Measurements from ENCODE around the gene TBX1. TPM values are rescaled to one million over a fixed set of nuclear protein-coding genes. Genes with fewer than 3 reads are reported as not detected.

TBX1 gene
- 42.6 and 43.5 TPM in 2 replicates for total RNA-seq
- 49.6 TPM for polyA plus RNA-seq (2012)

DNA sequence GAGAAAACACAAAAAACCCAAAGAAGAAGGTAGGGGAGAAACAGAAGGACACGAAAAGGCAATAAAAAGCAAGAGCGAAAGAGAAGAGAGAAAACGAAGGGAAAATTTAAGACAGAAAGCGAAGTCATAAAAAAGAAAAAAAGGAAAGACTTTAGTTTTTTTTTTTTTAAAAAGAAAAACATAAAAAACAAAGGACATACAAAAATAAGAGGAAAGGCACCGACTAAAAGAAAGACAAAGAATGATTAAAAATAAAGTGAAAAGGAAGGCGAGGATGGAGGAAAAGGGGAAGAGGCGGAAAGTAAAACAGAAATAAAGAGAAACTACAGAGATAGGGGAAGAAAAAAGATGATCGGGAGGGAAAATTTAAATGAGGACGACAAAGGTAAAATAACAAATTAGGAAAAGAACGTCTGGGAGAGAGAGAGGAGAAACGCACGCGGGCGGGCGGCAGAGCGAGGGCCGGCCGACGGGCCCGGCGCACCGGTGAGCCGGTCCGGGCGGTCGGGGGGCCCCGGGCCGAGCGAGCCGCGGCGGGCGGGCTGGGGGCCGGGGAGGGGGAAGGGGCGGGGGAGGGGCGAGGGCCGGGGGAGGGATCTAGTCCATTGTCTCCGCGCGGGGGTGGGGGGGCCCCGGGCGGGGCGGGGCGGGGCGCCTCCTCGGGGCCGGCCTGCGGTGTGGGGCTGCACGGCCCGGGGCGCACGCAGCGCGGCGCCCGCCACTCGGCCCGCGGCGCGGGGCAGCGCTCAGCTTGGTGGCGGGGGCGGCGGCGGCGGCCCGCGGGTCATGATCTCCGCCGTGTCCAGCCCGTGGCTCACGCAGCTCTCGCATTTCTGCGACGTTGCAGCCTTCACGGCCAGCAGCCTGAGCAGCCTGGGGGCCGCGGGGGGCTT is at the start of gene TBX1:
Gene TBX1 (plus strand): TSS at position 721 of the 893 bp plus-strand sequence. CDS start 66 bp downstream, at position 787.
- peak; percentile 37 for DNase-seq (ENCODE audit: low read depth)

DNA sequence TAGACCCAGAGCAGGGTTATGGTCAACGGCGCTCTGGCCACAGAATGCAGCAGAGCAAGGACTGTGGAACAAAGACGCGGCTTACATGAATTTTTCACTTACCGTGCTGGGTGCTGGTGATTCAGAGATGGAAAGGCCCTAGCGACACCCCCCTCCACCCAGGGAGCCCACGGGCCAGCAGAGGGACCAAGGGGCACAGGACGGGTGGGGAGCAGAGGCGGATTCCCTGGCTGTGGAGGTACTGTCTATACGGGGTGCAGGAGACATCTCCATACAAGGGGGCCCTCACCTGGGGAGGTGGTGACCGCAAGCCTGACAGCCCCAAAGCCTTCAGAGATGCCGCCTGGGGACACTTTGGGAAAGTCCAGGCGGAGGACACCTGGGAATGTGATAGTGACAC is 47.3 kb upstream of the TBX1 start:
- DNase-seq (ENCODE audit: low read depth), result no peak

DNA sequence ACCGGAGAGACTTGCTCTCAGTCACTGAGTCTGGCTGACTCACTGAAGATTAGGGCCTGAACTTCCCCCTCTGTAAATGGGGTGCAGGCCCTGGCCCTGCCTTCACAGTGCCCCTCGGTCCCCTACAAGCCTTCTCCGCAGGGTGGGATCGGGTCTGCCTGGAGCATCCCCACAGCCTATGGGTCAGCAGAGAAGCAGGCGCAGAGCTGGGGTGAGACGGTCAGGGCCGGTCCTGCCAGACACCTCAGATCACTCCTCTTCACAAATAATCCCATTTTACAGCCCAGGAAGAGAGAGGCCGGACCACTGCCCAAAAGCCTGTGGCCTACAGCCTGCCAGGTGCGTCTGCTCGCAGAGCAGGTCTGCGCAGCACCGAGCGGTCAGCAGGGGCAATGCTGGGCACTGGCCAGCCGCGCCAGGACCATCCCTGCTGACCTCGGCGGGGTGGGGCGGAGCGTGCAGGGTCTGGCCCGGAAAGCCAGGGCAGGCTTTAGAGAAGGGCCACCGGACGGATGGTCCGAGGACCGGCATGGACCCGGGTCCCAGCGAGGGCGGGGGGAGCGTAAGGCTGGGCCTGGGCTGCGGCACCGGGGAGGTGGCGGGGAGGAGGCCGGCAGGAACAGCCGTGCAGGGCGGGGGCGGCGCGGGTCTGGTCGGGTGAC is 46.8 kb upstream of the TBX1 start:
- peak; percentile 34 for DNase-seq (ENCODE audit: low read depth)

DNA sequence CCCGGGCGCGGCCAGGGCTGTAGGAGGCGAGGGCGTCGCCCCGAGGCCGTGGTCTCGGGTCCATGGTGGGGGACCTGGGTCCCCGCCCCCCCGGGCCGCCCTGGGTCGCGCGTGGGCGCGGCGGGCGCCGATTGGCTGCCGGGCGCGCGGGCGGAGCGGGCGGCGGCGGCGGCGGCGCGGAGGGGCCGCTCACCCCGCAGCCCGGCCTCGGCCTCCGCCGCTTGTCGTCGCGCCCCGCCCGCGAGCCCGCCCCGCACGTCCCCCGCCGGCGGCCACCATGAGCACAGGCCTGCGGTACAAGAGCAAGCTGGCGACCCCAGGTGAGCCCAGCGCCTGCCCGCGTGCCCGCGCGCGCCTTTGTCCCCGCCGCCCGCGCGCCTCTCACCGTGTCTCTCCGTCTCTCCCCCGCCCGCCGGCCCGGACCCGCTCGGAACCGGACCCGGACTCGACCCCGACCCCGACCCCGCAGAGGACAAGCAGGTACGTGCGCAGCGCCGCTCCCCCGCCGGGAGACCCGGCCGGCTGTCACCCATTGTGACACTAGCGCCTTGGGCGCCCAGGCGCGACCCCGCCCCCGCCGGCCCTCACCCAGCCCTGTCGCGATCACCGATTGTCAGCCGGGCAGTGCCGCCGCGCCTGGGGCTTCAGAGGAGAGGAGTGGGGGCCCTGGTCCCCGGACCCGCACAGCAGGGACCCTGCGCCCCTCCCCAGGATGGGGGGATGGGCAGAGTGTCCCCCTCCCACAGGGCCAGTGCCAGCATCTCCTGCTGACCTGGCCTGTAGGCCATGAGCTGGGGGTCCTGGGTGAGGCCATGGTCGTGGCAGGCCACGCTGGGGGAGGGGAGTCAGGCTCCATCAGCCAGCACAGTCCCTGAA is 46.0 kb upstream of the TBX1 start, which contains the start of gene SEPTIN5:
Gene SEPTIN5 (plus strand): TSS at position 192 of the 876 bp plus-strand sequence. CDS start 86 bp downstream, at position 278.
- no peak for DNase-seq (ENCODE audit: low read depth)

DNA sequence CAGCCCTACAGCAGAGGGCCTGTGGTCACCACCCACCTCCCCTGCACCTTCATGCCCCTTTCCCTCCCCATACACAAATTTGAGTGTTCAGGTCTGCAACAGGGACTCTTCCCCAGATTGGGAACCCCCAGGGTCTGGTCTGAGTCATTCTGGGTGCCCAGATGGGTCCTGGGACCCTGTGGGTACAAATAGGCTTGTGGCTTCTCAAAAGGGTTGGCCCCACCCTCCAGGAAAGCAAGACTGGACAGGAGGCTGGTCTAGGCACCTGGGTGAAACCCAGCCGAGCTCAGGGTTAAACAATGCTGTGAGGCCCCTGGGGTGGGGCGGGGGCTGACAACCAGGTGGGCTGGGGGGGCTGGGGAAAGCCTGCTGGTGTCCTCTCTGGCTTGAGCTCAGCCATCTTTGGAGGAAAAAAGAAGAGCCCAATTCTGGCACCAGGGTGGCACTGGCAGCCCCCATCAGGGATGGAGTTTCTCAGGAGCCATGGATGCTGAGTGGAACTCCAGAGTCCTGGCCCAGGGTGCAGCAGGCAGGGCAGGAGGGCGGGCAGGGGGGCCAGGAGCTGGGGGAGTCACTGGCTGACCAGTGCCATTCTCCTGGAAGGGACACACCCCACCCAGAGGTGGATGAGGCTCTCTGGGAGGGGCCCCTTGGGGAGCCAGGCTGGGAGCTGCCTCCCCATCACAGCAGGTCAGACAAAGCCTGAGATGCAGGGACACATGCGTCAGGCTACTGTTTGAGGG is 45.2 kb upstream of the TBX1 start:
- DNase-seq (ENCODE audit: low read depth), result no peak

DNA sequence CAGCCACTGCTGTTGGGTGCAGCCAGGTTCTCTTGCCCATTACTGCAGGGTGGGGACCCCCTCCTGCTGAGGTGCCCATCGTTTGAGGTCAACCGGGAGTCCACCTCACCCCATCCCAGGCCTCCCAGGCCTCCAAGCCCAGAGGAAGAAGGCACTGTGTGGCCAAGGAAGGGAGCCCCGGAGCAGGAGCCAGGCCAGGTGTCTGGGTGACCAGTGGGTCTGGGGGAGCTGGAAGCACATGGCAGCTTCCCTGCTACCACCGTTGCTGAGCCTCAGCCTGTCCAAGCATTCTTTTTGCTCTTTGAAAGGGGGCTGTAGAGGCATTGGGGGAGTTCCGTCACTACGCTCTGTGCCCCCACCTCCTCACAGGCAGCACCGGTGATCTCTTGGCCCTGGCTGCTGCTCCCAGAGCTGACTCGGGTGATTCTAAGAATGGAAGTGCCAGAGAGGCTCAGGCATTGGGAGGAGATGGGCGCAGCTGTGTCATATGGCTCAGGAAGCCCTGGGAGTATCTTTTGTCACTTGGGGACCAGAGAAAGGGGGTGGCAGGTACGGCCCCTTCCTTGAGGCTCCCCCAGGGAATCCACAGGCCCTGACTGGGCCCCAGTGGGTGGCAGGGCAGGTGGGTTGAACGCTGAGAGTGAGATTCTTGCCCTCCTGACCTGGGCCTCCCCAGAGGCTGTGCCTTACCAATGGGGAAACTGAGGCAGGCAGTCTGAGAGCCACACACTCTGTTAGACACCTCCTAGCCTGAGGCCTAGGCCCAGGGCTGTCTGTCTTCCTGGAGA is 44.3 kb upstream of the TBX1 start:
- peak; percentile 40 for DNase-seq (ENCODE audit: low read depth)

DNA sequence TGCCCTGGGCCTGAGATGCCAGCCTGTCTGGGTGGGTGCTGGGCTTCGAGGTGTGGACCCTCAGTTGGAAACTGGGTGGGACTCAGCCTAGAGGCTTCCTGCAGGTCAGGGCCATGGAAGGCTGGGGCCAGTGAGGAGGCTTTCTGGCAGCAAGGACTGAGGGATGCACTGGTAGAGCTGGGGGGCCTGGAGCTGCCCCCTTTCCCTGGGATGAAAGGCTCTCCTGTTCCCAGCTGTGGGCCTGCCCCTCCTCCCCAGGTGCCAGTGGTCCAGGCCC is 43.8 kb upstream of the TBX1 start:
- no peak for DNase-seq (ENCODE audit: low read depth)

DNA sequence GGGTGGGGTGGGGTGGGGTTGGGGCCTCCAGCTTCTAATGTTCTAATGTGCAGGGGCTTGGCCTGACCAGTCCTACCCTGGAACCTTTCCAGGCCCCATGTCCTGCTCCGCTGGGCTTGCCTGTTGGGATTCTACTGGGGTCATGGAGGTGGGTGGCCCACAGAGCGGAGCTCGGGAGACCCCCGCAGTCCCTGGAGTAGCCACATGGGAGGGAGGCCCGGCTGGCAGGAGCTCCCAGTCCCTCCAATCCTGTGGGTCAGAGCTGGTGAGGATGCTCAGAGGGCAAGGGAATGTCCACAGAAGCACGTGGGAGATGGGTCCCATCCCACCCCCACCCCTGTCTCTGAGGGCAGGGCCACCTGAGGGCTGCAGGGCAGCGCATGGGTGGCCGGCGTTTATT is 43.4 kb upstream of the TBX1 start:
- no peak for DNase-seq (ENCODE audit: low read depth)

DNA sequence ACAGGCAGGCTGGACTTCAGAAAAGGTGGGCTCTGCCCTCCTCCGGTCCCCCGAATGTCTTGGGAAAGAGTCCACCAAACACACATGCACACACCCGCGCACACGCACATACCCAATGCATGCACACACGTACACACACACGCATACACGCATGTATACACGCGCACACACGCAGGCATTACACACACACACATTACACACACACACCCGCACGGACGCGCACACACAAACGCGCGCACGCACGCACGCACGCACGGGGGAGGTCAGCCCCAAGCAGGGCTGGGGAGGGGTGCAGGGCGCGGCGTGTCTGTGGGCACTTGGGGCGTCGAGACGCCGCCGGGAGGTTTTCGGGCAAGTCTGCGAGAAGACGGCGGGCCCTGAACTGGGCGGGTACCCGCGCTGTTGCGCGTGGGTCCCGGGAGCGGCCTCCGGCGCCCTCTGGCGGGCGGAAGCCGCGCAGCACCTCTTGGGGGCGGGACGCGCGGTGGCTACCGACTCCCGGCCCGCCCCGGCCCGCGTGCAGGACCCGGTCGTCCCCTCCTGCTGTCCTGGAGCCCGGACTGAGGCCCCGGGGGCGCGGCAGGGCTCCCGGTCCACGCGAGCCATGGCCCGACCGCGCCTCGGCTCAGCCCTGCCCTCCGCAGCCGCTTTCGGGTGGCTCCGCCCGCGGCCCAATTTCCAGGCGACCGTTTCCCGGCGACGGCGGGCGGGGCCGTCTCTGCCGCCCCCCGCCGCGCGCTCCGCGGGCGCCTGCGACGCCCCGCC is 42.7 kb upstream of the TBX1 start:
- peak; percentile 74 for DNase-seq (ENCODE audit: low read depth)

DNA sequence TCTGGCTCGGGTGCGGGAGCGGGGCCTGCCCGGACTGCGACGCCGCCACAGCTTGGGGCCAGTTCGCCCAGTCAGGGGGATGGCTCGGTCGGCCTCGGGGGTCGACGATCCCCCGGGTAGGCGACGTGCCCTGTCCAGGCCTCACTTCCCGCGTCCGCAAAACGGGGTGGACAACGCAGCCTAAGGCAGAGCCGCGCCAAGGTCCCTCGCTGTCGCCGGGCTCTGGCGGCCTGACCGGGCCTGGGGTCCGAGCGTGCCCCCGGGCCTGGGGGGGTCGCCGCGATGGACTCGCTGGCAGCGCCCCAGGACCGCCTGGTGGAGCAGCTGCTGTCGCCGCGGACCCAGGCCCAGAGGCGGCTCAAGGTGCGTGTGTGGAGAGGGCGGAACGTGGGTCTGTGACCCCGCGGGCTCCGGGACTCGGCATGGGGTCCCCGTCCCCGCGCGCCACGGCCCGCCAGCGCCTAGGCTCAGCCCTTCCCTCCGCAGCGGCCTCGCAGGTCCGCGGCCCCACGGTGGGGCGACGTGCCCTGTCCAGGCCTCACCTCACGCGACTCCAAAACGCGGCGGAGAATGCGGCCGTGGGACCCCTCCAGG is 42.0 kb upstream of the TBX1 start:
- no peak for DNase-seq (ENCODE audit: low read depth)

DNA sequence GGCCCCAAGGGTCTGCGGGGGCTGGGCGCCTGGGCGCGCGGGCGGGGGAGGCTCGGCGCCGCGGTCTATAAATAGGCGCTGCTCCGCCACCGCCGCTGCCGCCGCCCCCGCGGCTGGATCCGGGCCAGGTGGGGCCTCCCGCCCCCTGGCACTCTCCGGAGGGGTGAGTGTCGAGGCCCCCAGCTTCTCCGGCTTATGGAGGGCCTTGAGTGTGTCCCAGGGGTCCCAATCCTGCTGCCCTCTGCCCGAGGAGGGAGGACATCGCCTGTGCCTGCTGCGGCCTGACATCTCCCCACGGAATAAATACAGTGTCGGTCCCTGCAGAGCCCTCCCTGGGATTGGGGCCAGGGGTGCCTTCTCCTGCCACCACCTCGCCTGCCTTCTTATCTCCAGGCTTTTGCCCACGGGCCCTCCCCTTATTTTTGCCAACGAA is 41.5 kb upstream of the TBX1 start:
- DNase-seq (ENCODE audit: low read depth), result no peak

DNA sequence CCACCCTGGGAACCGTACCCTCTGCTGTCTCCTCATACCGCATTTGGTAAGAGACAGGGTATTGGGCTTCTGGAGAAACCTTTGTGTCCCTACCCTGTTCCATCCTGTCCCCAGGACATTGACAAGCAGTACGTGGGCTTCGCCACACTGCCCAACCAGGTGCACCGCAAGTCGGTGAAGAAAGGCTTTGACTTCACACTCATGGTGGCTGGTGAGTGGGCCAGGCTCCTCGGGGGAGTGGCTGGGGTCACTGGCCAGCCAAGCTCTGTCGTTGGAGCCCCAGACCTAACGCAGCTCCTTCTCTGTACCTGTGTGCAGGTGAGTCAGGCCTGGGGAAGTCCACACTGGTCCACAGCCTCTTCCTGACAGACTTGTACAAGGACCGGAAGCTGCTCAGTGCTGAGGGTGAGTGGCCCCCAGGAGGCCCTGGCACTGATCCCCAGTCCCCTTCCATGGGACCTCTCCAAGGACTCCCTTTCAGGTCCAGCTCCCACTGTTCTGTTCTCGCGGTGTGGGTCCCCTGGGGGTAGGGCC is 41.0 kb upstream of the TBX1 start:
- no peak for DNase-seq (ENCODE audit: low read depth)

DNA sequence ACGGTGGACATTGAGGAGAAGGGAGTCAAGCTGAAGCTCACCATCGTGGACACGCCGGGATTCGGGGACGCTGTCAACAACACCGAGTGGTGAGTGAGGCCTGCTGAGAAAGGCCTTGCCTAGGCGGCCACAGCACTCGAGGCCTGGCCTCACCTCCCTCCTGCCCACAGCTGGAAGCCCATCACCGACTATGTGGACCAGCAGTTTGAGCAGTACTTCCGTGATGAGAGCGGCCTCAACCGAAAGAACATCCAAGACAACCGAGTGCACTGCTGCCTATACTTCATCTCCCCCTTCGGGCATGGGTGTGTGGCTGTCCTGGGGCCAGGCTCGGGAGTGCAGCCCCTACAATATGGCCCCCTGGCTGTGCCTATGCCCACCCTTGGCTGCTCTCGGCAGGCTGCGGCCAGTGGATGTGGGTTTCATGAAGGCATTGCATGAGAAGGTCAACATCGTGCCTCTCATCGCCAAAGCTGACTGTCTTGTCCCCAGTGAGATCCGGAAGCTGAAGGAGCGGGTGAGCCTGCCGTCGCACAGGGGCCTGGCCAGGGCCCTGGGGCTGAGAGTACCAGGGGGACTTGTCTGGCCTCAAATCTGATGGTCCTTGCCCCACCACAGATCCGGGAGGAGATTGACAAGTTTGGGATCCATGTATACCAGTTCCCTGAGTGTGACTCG is 40.3 kb upstream of the TBX1 start:
- DNase-seq (ENCODE audit: low read depth), result no peak

DNA sequence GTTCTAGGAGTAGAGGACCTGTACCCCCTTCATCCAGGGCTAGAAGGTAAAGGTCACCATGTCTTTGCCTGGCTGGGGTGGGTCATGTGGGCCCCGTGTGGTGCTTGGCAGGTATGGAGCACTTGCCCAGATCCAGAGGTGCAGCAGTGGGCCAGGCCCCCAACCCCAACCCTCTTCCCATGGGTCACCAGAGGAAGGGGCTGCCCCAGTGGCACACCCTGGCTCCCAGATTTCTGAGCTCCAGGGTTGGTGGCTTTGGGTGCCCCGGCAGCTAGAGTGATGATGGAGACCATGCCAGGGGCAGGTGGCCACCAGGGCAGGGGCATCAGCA is 39.6 kb upstream of the TBX1 start:
- DNase-seq (ENCODE audit: low read depth), result no peak

DNA sequence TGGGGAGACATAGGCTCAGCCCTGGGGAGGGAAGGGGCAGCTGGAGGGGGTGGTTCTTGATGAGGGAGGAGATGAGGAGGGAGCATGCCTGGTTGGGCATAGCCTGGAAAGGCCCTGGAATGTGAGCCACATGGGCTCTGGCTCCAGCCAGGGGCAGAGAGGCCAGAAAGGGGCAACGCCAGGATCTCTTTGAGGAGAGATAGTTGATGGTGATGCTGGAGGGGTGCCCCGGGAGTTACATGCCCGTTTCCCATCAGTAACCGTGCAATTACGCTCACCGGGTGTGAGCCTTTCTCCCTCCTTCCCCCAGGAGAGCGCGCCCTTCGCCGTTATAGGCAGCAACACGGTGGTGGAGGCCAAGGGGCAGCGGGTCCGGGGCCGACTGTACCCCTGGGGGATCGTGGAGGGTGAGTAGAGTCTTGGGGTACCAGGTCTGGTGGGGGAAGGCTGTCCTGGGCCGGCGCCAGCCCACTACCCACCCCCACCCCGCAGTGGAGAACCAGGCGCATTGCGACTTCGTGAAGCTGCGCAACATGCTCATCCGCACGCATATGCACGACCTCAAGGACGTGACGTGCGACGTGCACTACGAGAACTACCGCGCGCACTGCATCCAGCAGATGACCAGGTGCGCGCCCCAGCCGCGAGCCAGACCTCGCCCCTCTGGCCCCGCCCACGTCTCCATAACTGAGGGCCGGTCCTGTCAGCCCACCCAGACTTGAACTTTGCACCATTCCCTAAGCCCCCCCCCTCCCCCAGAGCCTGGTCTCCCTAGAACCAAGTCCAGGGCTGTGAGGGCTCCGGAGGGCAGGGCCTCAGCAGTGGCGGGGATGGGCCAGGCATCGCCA is 39.0 kb upstream of the TBX1 start:
- no peak for DNase-seq (ENCODE audit: low read depth)

DNA sequence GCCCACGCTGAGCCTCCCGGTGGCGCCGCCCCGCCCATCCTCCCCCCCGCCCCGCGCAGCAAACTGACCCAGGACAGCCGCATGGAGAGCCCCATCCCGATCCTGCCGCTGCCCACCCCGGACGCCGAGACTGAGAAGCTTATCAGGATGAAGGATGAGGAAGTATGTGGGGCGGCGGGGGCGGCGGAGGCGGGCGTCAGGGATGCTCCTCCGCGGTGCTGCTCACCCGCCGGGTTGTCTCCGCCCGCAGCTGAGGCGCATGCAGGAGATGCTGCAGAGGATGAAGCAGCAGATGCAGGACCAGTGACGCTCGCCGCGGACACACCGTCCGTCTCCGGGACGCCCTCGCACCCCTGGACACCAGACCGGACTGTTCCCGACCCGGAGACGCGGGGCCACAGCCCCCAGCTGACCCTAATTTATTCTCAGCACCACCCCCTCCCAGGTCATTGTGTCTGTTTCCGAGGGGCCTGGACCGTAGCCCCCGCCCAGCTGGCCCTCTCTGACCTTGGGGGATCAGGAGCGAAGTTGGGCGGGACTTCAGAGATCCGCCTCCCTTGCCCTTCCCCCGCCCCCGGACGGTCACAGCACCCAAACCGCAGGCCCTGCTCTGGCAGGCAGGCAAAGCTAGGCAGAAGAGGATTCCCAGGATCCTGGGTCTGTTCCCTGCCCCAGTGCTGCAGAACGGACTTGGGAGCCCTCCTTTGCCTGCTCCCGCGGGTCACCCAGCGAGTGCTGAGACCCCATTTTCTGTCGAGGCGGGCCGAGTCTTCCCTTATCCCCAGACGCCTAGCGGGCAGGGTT is 38.2 kb upstream of the TBX1 start:
- no peak for DNase-seq (ENCODE audit: low read depth)

DNA sequence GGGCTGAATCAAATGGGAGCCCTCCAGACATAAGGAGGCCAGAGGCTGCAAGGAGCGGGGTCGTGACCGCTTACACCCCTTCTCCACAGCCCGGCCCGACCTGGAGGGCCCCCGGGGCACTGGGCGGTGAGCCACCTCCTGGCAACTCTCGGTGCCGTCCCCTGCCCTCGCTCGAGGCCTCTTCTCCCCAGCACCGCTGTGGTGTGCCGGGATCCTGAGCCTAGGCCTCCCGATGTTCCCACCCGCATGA is 37.7 kb upstream of the TBX1 start:
- no peak for DNase-seq (ENCODE audit: low read depth)

All from myocyte (in vitro differentiated cells).